ENCODE results near the gene MGLL.
"Not testable (repeated sequence)": the region's sequence is repeated elsewhere in the genome, so short reads cannot be mapped to it uniquely, and the experiment has no call there.

MGLL gene

GRCh38 chr3:127706785-127707351 is 115.4 kb downstream of the MGLL start:
- TF ChIP-seq CTCF (IDR thresholded peaks at IDR 0.05; ENCODE audit: extremely low read depth, missing control alignments): no peak

GRCh38 chr3:127706312-127706711 is 116.0 kb downstream of the MGLL start:
- no peak for TF ChIP-seq CTCF (IDR thresholded peaks at IDR 0.05; ENCODE audit: extremely low read depth, missing control alignments)

More at GRCh38 chr3:127706785-127707351, 115.4 kb downstream of the MGLL start:
- DNase-seq (ENCODE audit: low spot score): no peak

GRCh38 chr3:127704840-127705239 is 117.5 kb downstream of the MGLL start:
- not testable (repeated sequence) for DNase-seq (ENCODE audit: low spot score)

More at GRCh38 chr3:127706312-127706711, 116.0 kb downstream of the MGLL start:
- no peak for DNase-seq (ENCODE audit: low spot score)

GRCh38 chr3:127702151-127702578 is 120.2 kb downstream of the MGLL start:
- TF ChIP-seq CTCF (IDR thresholded peaks at IDR 0.05; ENCODE audit: extremely low read depth, missing control alignments): no peak
- DNase-seq (ENCODE audit: low spot score): no peak

- no peak for DNase-seq (ENCODE audit: low spot score)
- no peak for TF ChIP-seq CTCF (IDR thresholded peaks at IDR 0.05; ENCODE audit: extremely low read depth, missing control alignments)
These were observed 120.9 kb downstream of the MGLL start for GRCh38 chr3:127701280-127701911.

- TF ChIP-seq CTCF (IDR thresholded peaks at IDR 0.05; ENCODE audit: extremely low read depth, missing control alignments): no peak
- DNase-seq (ENCODE audit: low spot score): no peak
These were observed 121.9 kb downstream of the MGLL start for GRCh38 chr3:127700406-127700805.

GRCh38 chr3:127699416-127700300 is 122.7 kb downstream of the MGLL start:
- DNase-seq (ENCODE audit: low spot score): no peak
- TF ChIP-seq CTCF (IDR thresholded peaks at IDR 0.05; ENCODE audit: extremely low read depth, missing control alignments): no peak

Data from GM20000 (cell line).